K562 (cell line): Measurements from ENCODE around the gene DBH. TPM values are rescaled to one million over a fixed set of nuclear protein-coding genes. Genes with fewer than 3 reads are reported as not detected.

ENCODE experiments used
- ZNF3 ChIP-seq: fragments of 250-450 bp; sonication (Bioruptor Pico); IDR thresholded peaks from 2 replicates; pipeline ENCODE4 v1.5.0; 2021; ENCODE audit warnings: mild to moderate bottlenecking, moderate library complexity
- ZNF75A ChIP-seq: fragments of 450-650 bp; formaldehyde crosslinking; IDR thresholded peaks from 2 replicates; pipeline ENCODE4 v1.4.0; 2020; ENCODE audit warnings: mild to moderate bottlenecking
- polyA plus RNA-seq, 8 experiments: library from polyadenylated mRNA; depleted of rRNA in 4 of 8; stranded (reverse) in 5 of 8; unstranded in 3 of 8; fragments of >200 nt; fragmentation: Nextera tagmentation in 2 of 8; fragmentation: Illumina TruSeq in 1 of 8; extraction: Ambion mirVana in 2 of 8; extraction: Trizol in 1 of 8; gene quantifications; 2 replicates each; pipeline versions ENCODE4 v1.2.1 to v1.2.3, GENCODE V29; 2011 to 2014; ENCODE audit warnings: inconsistent platforms in 1 of 8, missing spikeins in 1 of 8
- total RNA-seq, 7 experiments: library from RNA; depleted of rRNA in 6 of 7; stranded (reverse); fragments of >200 nt in 6 of 7; fragmentation: Illumina TruSeq in 2 of 7; extraction: Trizol in 2 of 7; gene quantifications; 2 replicates each; pipeline versions ENCODE4 v1.2.1 to v1.2.3, GENCODE V29; 2011 to 2021; ENCODE audit warnings: low replicate concordance in 1 of 7
- TF ChIP-seq, protein P1 (sequence below): sonication (generic); formaldehyde crosslinking; IDR thresholded peaks from 2 replicates; pipeline ENCODE4 v1.8.0; 2023; ENCODE audit warnings: mild to moderate bottlenecking, missing genetic modification reagents
- TF ChIP-seq, protein P2 (sequence below): fragments of 250-450 bp; sonication (Bioruptor Pico); IDR thresholded peaks from 2 replicates; pipeline ENCODE4 v1.5.0; 2021; ENCODE audit warnings: mild to moderate bottlenecking, moderate library complexity

Gene DBH
- total and polyA plus RNA-seq, 9 of the 15 experiments (the other 6 are each of a cell fraction or from before 2014, with no cell fraction given) = not detected

DNA sequence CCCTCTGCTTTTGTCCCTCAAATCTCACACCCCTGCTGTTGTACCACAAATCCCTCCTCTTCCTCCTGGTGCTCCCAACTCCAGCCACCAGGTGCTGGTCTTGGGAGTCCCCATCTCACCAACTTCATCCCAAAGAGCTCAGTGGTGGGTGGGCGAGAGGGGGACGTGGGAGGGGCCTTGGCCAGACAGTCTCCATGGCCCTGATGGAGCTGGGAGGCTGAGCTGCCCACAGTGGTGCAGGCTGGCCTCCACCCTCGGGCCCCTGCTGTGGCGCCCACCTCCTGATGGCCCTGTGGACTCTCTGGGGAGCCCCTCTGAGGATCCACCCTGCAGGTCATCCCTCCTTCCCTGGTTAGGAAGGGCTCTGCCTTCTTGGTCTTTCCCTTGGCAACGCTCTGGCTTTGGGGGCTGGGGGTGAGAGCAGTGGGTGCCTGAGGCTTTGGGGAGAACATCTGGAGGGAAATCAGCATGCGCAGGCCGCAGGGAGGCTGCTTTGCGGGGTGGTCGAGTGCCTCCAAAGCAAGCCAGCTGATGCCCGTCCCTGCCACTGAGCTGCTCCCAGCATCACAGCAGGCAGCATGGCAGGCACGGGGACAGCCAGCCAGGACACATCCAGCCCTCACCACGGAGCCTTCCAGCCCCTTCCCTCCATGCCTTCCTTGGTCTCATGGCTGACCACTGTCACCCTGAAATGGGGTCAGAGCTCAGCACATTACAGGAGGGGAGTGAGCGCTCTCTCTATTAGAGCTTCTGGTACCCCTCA lies 19.3 kb upstream of the DBH start (continued):
- TF ChIP-seq, protein P1, sequence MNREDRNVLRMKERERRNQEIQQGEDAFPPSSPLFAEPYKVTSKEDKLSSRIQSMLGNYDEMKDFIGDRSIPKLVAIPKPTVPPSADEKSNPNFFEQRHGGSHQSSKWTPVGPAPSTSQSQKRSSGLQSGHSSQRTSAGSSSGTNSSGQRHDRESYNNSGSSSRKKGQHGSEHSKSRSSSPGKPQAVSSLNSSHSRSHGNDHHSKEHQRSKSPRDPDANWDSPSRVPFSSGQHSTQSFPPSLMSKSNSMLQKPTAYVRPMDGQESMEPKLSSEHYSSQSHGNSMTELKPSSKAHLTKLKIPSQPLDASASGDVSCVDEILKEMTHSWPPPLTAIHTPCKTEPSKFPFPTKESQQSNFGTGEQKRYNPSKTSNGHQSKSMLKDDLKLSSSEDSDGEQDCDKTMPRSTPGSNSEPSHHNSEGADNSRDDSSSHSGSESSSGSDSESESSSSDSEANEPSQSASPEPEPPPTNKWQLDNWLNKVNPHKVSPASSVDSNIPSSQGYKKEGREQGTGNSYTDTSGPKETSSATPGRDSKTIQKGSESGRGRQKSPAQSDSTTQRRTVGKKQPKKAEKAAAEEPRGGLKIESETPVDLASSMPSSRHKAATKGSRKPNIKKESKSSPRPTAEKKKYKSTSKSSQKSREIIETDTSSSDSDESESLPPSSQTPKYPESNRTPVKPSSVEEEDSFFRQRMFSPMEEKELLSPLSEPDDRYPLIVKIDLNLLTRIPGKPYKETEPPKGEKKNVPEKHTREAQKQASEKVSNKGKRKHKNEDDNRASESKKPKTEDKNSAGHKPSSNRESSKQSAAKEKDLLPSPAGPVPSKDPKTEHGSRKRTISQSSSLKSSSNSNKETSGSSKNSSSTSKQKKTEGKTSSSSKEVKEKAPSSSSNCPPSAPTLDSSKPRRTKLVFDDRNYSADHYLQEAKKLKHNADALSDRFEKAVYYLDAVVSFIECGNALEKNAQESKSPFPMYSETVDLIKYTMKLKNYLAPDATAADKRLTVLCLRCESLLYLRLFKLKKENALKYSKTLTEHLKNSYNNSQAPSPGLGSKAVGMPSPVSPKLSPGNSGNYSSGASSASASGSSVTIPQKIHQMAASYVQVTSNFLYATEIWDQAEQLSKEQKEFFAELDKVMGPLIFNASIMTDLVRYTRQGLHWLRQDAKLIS (CRISPR knock-in tag) = no peak
- TF ChIP-seq ZNF3 (CRISPR knock-in tag) (no peak), ZNF75A (CRISPR knock-in tag) (no peak)
- TF ChIP-seq, protein P2, sequence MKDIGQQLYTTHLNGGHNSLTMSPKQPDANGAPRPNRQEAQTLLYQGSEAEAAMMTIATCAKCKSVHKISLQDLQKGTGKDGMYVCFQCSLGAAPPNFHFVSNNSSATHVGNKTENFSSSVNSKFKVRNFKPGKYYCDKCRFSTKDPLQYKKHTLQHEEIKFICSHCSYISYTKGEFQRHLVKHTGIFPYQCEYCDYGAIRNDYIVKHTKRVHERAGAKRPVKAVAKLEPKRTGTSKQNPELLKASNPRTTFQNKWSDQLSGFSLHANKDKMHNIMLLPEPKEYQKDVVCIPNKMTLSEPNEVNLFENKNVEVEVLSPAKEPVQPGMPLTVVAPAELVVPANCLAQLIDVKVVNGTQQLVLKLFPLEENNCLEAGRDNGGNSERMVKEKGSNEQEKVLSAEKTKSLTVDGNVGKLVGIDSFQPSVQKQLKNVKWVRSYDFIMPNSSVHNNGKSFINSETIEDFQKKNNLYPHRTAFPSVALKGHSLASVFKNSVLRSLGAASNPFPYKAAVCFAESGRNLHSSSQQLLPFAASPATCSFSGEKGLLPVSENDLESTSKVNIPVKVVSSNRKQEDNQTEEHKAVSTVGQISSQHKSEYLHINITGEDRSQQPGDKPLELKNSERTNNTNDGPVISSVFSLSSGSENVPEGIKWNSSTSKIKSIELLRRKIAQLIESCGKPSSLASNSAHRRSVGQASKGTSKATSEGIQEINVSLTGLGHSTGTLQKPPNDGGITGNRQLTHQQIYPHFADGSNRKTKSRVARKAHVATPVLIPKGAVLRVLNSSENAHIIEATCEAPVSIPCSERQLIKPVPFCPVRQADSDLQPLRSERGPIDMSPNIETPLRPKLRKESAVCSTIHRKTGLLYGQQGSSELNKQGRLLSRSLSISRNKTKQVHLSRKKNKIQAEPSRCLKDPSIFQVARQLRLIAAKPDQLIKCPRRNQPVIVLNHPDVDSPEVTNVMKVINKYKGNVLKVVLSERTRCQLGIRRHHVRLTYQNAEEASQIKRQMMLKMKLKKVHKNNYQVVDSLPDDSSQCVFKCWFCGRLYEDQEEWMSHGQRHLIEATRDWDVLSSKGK (CRISPR knock-in tag) = no peak
